ENCODE results near the gene SLMAP. TPM values are rescaled to one million over a fixed set of nuclear protein-coding genes. Genes with fewer than 3 reads are reported as not detected.

Gene SLMAP
- total RNA-seq, 5 donors from 2014 or later (not counting 1 experiment from before 2014, with no cell fraction given): 57.4 to 78.8 (median 72.3) TPM

GRCh38 chr3:57957824-57958223 is 201.7 kb downstream of the SLMAP start:
- Histone ChIP-seq H3K27me3 (replicated peaks in 1 of 2; ENCODE audit: control insufficient read depth in 2 of 2, extremely low read depth in 1 of 2, insufficient read depth in 2 of 2, low read length in 1 of 2) (peaks cover 0 to 8% of the 10 kb centered on the region in 2 experiments), H3K36me3 (ENCODE audit: control insufficient read depth in 2 of 2, extremely low read depth in 1 of 2, insufficient read depth in 1 of 2, low read length in 1 of 2) (no peaks in the 10 kb centered on the region), H3K4me3 (ENCODE audit: control insufficient read depth in 1 of 2, extremely low read depth in 1 of 2, low read length in 1 of 2) (no peak overlapping the region), H3K27ac (ENCODE audit: low read length) (no peak overlapping the region), H3K4me1 (ENCODE audit: control insufficient read depth in 1 of 2, extremely low read depth in 1 of 2, insufficient read depth in 2 of 2, low read length in 2 of 2) (peaks cover 0 to 7% of the 10 kb centered on the region in 2 experiments), H3K9me3 (no peaks in the 10 kb centered on the region)
- ChIA-PET POLR2A (no interaction called here), CTCF (interaction anchor here in 1 of 2 donors (0.6 kb wide), 1 partner anchor 91 kb away, joined by 3 read pairs; no protein-coding TSS in a partner anchor)
- Mint-ChIP-seq H3K9me3 (no peaks in the 10 kb centered on the region), H3K27ac (no peak overlapping the region), H3K4me1 (peaks cover 4 to 9% (median 5%) of the 10 kb centered on the region in 3 donors), H3K4me3 (no peak overlapping the region), H3K27me3 (no peaks in the 10 kb centered on the region), H3K36me3 (no peaks in the 10 kb centered on the region)
- DNase-seq (no peak), ATAC-seq (replicated peaks in 1 of 4) (no peak)
- WGBS (ENCODE audit: insufficient coverage): no CpG with 5 or more reads among the region's 1 CpG

- no peak overlapping the region for H3K4me3 ChIP-seq (ENCODE audit: control insufficient read depth in 1 of 2, extremely low read depth in 1 of 2, low read length in 1 of 2)
- peaks cover 0 to 7% of the 10 kb centered on the region in 2 experiments for H3K4me1 ChIP-seq (ENCODE audit: control insufficient read depth in 1 of 2, extremely low read depth in 1 of 2, insufficient read depth in 2 of 2, low read length in 2 of 2)
- Mint-ChIP-seq H3K9me3 (no peaks in the 10 kb centered on the region), H3K4me1 (peaks cover 4 to 9% (median 5%) of the 10 kb centered on the region in 3 donors), H3K36me3 (no peaks in the 10 kb centered on the region), H3K4me3 (peak overlapping the region in 1 of 3 donors; percentile 44), H3K27ac (no peak overlapping the region), H3K27me3 (no peaks in the 10 kb centered on the region)
- ChIA-PET CTCF (no interaction called here), POLR2A (no interaction called here)
- no peaks in the 10 kb centered on the region for H3K36me3 ChIP-seq (ENCODE audit: control insufficient read depth in 2 of 2, extremely low read depth in 1 of 2, insufficient read depth in 1 of 2, low read length in 1 of 2)
- H3K9me3 ChIP-seq: no peaks in the 10 kb centered on the region
- ATAC-seq (replicated peaks in 1 of 4): no peak
- DNase-seq: no peak
- WGBS (ENCODE audit: insufficient coverage): 82% methylated on average over 7 of the region's 13 CpGs
- H3K27me3 ChIP-seq (replicated peaks in 1 of 2; ENCODE audit: control insufficient read depth in 2 of 2, extremely low read depth in 1 of 2, insufficient read depth in 2 of 2, low read length in 1 of 2): peaks cover 0 to 8% of the 10 kb centered on the region in 2 experiments
- no peak overlapping the region for H3K27ac ChIP-seq (ENCODE audit: low read length)
These were observed 202.7 kb downstream of the SLMAP start for GRCh38 chr3:57958642-57959422.

- Mint-ChIP-seq H3K4me3 (no peak overlapping the region), H3K36me3 (no peaks in the 10 kb centered on the region), H3K27ac (no peak overlapping the region), H3K4me1 (peaks cover 4 to 9% (median 5%) of the 10 kb centered on the region in 3 donors), H3K9me3 (no peaks in the 10 kb centered on the region), H3K27me3 (no peaks in the 10 kb centered on the region)
- DNase-seq (no peak), ATAC-seq (replicated peaks in 1 of 4) (no peak)
- Histone ChIP-seq H3K4me3 (ENCODE audit: control insufficient read depth in 1 of 2, extremely low read depth in 1 of 2, low read length in 1 of 2) (no peak overlapping the region), H3K27me3 (replicated peaks in 1 of 2; ENCODE audit: control insufficient read depth in 2 of 2, extremely low read depth in 1 of 2, insufficient read depth in 2 of 2, low read length in 1 of 2) (peaks cover 0 to 12% of the 10 kb centered on the region in 2 experiments), H3K4me1 (ENCODE audit: control insufficient read depth in 1 of 2, extremely low read depth in 1 of 2, insufficient read depth in 2 of 2, low read length in 2 of 2) (peaks cover 0 to 7% of the 10 kb centered on the region in 2 experiments), H3K9me3 (no peaks in the 10 kb centered on the region), H3K36me3 (ENCODE audit: control insufficient read depth in 2 of 2, extremely low read depth in 1 of 2, insufficient read depth in 1 of 2, low read length in 1 of 2) (no peaks in the 10 kb centered on the region), H3K27ac (ENCODE audit: low read length) (no peak overlapping the region)
- POLR2A ChIA-PET: no interaction called here
- CTCF ChIA-PET: no interaction called here
- WGBS (ENCODE audit: insufficient coverage): 64% methylated on average over 14 of the region's 19 CpGs
These were observed 203.5 kb downstream of the SLMAP start for GRCh38 chr3:57959423-57960173.

GRCh38 chr3:57960174-57960505 is 204.0 kb downstream of the SLMAP start:
- Mint-ChIP-seq H3K27me3 (no peaks in the 10 kb centered on the region), H3K4me3 (no peak overlapping the region), H3K9me3 (no peaks in the 10 kb centered on the region), H3K36me3 (no peaks in the 10 kb centered on the region), H3K27ac (no peak overlapping the region), H3K4me1 (peaks cover 4 to 9% (median 5%) of the 10 kb centered on the region in 3 donors)
- Histone ChIP-seq H3K27ac (ENCODE audit: low read length) (no peak overlapping the region), H3K36me3 (ENCODE audit: control insufficient read depth in 2 of 2, extremely low read depth in 1 of 2, insufficient read depth in 1 of 2, low read length in 1 of 2) (no peaks in the 10 kb centered on the region), H3K27me3 (replicated peaks in 1 of 2; ENCODE audit: control insufficient read depth in 2 of 2, extremely low read depth in 1 of 2, insufficient read depth in 2 of 2, low read length in 1 of 2) (peaks cover 0 to 12% of the 10 kb centered on the region in 2 experiments), H3K4me3 (ENCODE audit: control insufficient read depth in 1 of 2, extremely low read depth in 1 of 2, low read length in 1 of 2) (no peak overlapping the region), H3K9me3 (no peaks in the 10 kb centered on the region), H3K4me1 (ENCODE audit: control insufficient read depth in 1 of 2, extremely low read depth in 1 of 2, insufficient read depth in 2 of 2, low read length in 2 of 2) (peaks cover 0 to 7% of the 10 kb centered on the region in 2 experiments)
- no CpG with 5 or more reads among the region's 4 CpGs for WGBS (ENCODE audit: insufficient coverage)
- ChIA-PET CTCF (no interaction called here), POLR2A (no interaction called here)
- DNase-seq (no peak), ATAC-seq (replicated peaks in 1 of 4) (no peak)

- Mint-ChIP-seq H3K4me3 (no peak overlapping the region), H3K9me3 (no peaks in the 10 kb centered on the region), H3K27me3 (no peaks in the 10 kb centered on the region), H3K27ac (no peak overlapping the region), H3K36me3 (no peaks in the 10 kb centered on the region), H3K4me1 (peaks cover 4 to 9% (median 5%) of the 10 kb centered on the region in 3 donors)
- H3K4me1 ChIP-seq (ENCODE audit: control insufficient read depth in 1 of 2, extremely low read depth in 1 of 2, insufficient read depth in 2 of 2, low read length in 2 of 2): peaks cover 0 to 7% of the 10 kb centered on the region in 2 experiments
- H3K9me3 ChIP-seq: no peaks in the 10 kb centered on the region
- ATAC-seq (replicated peaks in 1 of 4) (no peak), DNase-seq (no peak)
- H3K27me3 ChIP-seq (replicated peaks in 1 of 2; ENCODE audit: control insufficient read depth in 2 of 2, extremely low read depth in 1 of 2, insufficient read depth in 2 of 2, low read length in 1 of 2): peaks cover 0 to 12% of the 10 kb centered on the region in 2 experiments
- no peak overlapping the region for H3K4me3 ChIP-seq (ENCODE audit: control insufficient read depth in 1 of 2, extremely low read depth in 1 of 2, low read length in 1 of 2)
- CTCF ChIA-PET: no interaction called here
- no peak overlapping the region for H3K27ac ChIP-seq (ENCODE audit: low read length)
- POLR2A ChIA-PET: no interaction called here
- no peaks in the 10 kb centered on the region for H3K36me3 ChIP-seq (ENCODE audit: control insufficient read depth in 2 of 2, extremely low read depth in 1 of 2, insufficient read depth in 1 of 2, low read length in 1 of 2)
- WGBS (ENCODE audit: insufficient coverage): 80% methylated on average over 16 of the region's 21 CpGs
These were observed 205.2 kb downstream of the SLMAP start for GRCh38 chr3:57961177-57961827.

- Mint-ChIP-seq H3K36me3 (no peaks in the 10 kb centered on the region), H3K27ac (no peak overlapping the region), H3K27me3 (no peaks in the 10 kb centered on the region), H3K4me1 (peaks cover 5 to 10% (median 8%) of the 10 kb centered on the region in 3 donors), H3K9me3 (no peaks in the 10 kb centered on the region), H3K4me3 (no peak overlapping the region)
- no peak overlapping the region for H3K4me3 ChIP-seq (ENCODE audit: control insufficient read depth in 1 of 2, extremely low read depth in 1 of 2, low read length in 1 of 2)
- DNase-seq (peak in 1 of 35 experiments; percentile 15), ATAC-seq (replicated peaks in 1 of 4) (no peak)
- H3K9me3 ChIP-seq: no peaks in the 10 kb centered on the region
- H3K27me3 ChIP-seq (replicated peaks in 1 of 2; ENCODE audit: control insufficient read depth in 2 of 2, extremely low read depth in 1 of 2, insufficient read depth in 2 of 2, low read length in 1 of 2): peaks cover 0 to 12% of the 10 kb centered on the region in 2 experiments
- ChIA-PET CTCF (interaction anchor here in 1 of 2 donors (0.5 kb wide), 2 partner anchors 34 to 255 kb away, joined by 4 to 8 read pairs; no protein-coding TSS in a partner anchor), POLR2A (no interaction called here)
- no peaks in the 10 kb centered on the region for H3K36me3 ChIP-seq (ENCODE audit: control insufficient read depth in 2 of 2, extremely low read depth in 1 of 2, insufficient read depth in 1 of 2, low read length in 1 of 2)
- 90% methylated on average over 2 of the region's 5 CpGs for WGBS (ENCODE audit: insufficient coverage)
- H3K4me1 ChIP-seq (ENCODE audit: control insufficient read depth in 1 of 2, extremely low read depth in 1 of 2, insufficient read depth in 2 of 2, low read length in 2 of 2): peaks cover 0 to 7% of the 10 kb centered on the region in 2 experiments
- H3K27ac ChIP-seq (ENCODE audit: low read length): no peak overlapping the region
These were observed 205.8 kb downstream of the SLMAP start for GRCh38 chr3:57961828-57962447.

Data from T-cell (primary cell).